Measurements from ENCODE around the gene FRMD4B. TPM values are rescaled to one million over a fixed set of nuclear protein-coding genes. Genes with fewer than 3 reads are reported as not detected.

FRMD4B gene
- total RNA-seq, 1 experiment from 2014 or later: 0.90 TPM

- intact Hi-C loops (cut with micrococcal nuclease; ENCODE audit: unreplicated experiment): loop anchor here (5.0 to 10.0 kb wide), 3 partner anchors 303 to 823 kb away; no protein-coding TSS in a partner anchor
- POLR2A ChIA-PET: no interaction called here
These were observed 264.4 kb downstream of the FRMD4B start for GRCh38 chr3:69121513-69121912.

GRCh38 chr3:69120879-69121464 lies 264.9 kb downstream of the FRMD4B start:
- in situ Hi-C loops (cut with HindIII; ENCODE audit: low pct_unique_long_range_greater_than_20kb, low sequenced_read_pairs) (no loop called here), intact Hi-C loops (cut with micrococcal nuclease; ENCODE audit: unreplicated experiment) (loop anchor here (5.0 to 10.0 kb wide), 3 partner anchors 304 to 824 kb away; no protein-coding TSS in a partner anchor)
- no TSS peak for BruUV-seq (replicated peaks)

More at GRCh38 chr3:69121513-69121912, 264.4 kb downstream of the FRMD4B start:
- in situ Hi-C loops (cut with HindIII; ENCODE audit: low pct_unique_long_range_greater_than_20kb, low sequenced_read_pairs): no loop called here
- DNase-seq (ENCODE audit: low read depth, low spot score) (no peak), ATAC-seq (no peak)
- Histone ChIP-seq H3K27me3 (ENCODE audit: control insufficient read depth, insufficient read depth, low read length) (no peaks in the 10 kb centered on the region), H3K9me3 (ENCODE audit: control insufficient read depth, insufficient read depth, low read depth, low read length) (no peaks in the 10 kb centered on the region), H3K4me3 (ENCODE audit: low read depth in 2 of 2, low read length in 2 of 2) (no peak overlapping the region), H3K36me3 (ENCODE audit: control insufficient read depth, insufficient read depth, low read length) (no peaks in the 10 kb centered on the region), H3K27ac (ENCODE audit: low read length) (no peak overlapping the region), H3K4me1 (ENCODE audit: control insufficient read depth, insufficient read depth, low read length) (no peaks in the 10 kb centered on the region)
- BruUV-seq (replicated peaks): no TSS peak
- CTCF ChIA-PET: interaction anchor here (0.5 to 0.7 kb wide), 3 partner anchors 37 to 184 kb away, joined by 3 to 6 read pairs (median 5); no protein-coding TSS in a partner anchor
- TF ChIP-seq POLR2AphosphoS5 (IDR thresholded peaks at IDR 0.05; ENCODE audit: low read depth, low read length): no peak
- no peak for TF ChIP-seq REST (IDR thresholded peaks at IDR 0.05; ENCODE audit: insufficient read depth in 1 of 2, low read depth in 2 of 2, low read length in 1 of 2)
- no peak for TF ChIP-seq CTCF (IDR thresholded peaks at IDR 0.05)
- no peak for TF ChIP-seq SIN3A (IDR thresholded peaks at IDR 0.05; ENCODE audit: borderline replicate concordance, insufficient read depth, low read depth, low read length)
- TF ChIP-seq TCF7L2 (IDR thresholded peaks at IDR 0.05; ENCODE audit: low read depth, low read length): no peak

More at GRCh38 chr3:69120879-69121464, 264.9 kb downstream of the FRMD4B start:
- ATAC-seq (peak; percentile 84), DNase-seq (ENCODE audit: low read depth, low spot score) (peak; percentile 79)
- Histone ChIP-seq H3K27ac (ENCODE audit: low read length) (no peak overlapping the region), H3K36me3 (ENCODE audit: control insufficient read depth, insufficient read depth, low read length) (no peaks in the 10 kb centered on the region), H3K9me3 (ENCODE audit: control insufficient read depth, insufficient read depth, low read depth, low read length) (no peaks in the 10 kb centered on the region), H3K27me3 (ENCODE audit: control insufficient read depth, insufficient read depth, low read length) (no peaks in the 10 kb centered on the region), H3K4me1 (ENCODE audit: control insufficient read depth, insufficient read depth, low read length) (no peaks in the 10 kb centered on the region), H3K4me3 (ENCODE audit: low read depth in 2 of 2, low read length in 2 of 2) (no peak overlapping the region)
- ChIA-PET POLR2A (no interaction called here), CTCF (interaction anchor here (0.5 to 0.7 kb wide), 3 partner anchors 37 to 185 kb away, joined by 3 to 6 read pairs (median 5); no protein-coding TSS in a partner anchor)
- TF ChIP-seq CTCF (IDR thresholded peaks at IDR 0.05) (peak; percentile 83), POLR2AphosphoS5 (IDR thresholded peaks at IDR 0.05; ENCODE audit: low read depth, low read length) (no peak), SIN3A (IDR thresholded peaks at IDR 0.05; ENCODE audit: borderline replicate concordance, insufficient read depth, low read depth, low read length) (no peak), REST (IDR thresholded peaks at IDR 0.05; ENCODE audit: insufficient read depth in 1 of 2, low read depth in 2 of 2, low read length in 1 of 2) (no peak)
